HepG2 (cell line): ENCODE data around the gene RGS10.

Experiments
- CAMTA2 ChIP-seq: sonication (generic); formaldehyde crosslinking; IDR thresholded peaks from 2 replicates; pipeline ENCODE4 v1.4.0; 2020; ENCODE audit warnings: mild to moderate bottlenecking, missing genetic modification reagents, borderline replicate concordance
- FOXC1 ChIP-seq: sonication (generic); formaldehyde crosslinking; IDR thresholded peaks from 2 replicates; pipeline ENCODE4 v1.8.0; 2022; ENCODE audit warnings: mild to moderate bottlenecking, missing genetic modification reagents, borderline replicate concordance
- MXI1 ChIP-seq: IDR thresholded peaks from 3 replicates; pipeline ENCODE4 v1.6.1; 2012; ENCODE audit warnings: low read depth, low read length, inconsistent platforms, borderline replicate concordance
- SP4 ChIP-seq: sonication (generic); formaldehyde crosslinking; IDR thresholded peaks from 2 replicates; pipeline ENCODE4 v1.8.1; 2023; ENCODE audit warnings: mild to moderate bottlenecking, missing genetic modification reagents
- SUZ12 ChIP-seq: fragments of 150-350 bp; IDR thresholded peaks from 2 replicates; pipeline ENCODE4 v1.6.1; 2014; ENCODE audit warnings: low read depth, low read length
- TCF7 ChIP-seq: sonication (generic); IDR thresholded peaks from 2 replicates; pipeline ENCODE4 v1.6.1; 2016; ENCODE audit warnings: antibody characterized with exemption, low read depth
- ZNF768 ChIP-seq: sonication (generic); formaldehyde crosslinking; IDR thresholded peaks from 2 replicates; pipeline ENCODE4 v1.4.0; 2020; ENCODE audit warnings: missing genetic modification reagents
- TF ChIP-seq, protein P1 (sequence below): sonication (generic); formaldehyde crosslinking; IDR thresholded peaks from 2 replicates; pipeline ENCODE4 v1.4.0; 2020; ENCODE audit warnings: missing genetic modification reagents

GRCh38 chr10:119498889-119499676 lies 43.4 kb downstream of the RGS10 start:
- TF ChIP-seq ZNF768 (CRISPR knock-in tag) (peak; percentile 17; the same call in 1 of the 2 replicates), CAMTA2 (CRISPR knock-in tag) (no peak), SUZ12 (no peak), TCF7 (peak; percentile 64; the same call in 1 of the 2 replicates), SP4 (CRISPR knock-in tag) (no peak), FOXC1 (CRISPR knock-in tag) (no peak), MXI1 (no peak)
- TF ChIP-seq, protein P1, sequence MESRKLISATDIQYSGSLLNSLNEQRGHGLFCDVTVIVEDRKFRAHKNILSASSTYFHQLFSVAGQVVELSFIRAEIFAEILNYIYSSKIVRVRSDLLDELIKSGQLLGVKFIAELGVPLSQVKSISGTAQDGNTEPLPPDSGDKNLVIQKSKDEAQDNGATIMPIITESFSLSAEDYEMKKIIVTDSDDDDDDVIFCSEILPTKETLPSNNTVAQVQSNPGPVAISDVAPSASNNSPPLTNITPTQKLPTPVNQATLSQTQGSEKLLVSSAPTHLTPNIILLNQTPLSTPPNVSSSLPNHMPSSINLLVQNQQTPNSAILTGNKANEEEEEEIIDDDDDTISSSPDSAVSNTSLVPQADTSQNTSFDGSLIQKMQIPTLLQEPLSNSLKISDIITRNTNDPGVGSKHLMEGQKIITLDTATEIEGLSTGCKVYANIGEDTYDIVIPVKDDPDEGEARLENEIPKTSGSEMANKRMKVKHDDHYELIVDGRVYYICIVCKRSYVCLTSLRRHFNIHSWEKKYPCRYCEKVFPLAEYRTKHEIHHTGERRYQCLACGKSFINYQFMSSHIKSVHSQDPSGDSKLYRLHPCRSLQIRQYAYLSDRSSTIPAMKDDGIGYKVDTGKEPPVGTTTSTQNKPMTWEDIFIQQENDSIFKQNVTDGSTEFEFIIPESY (CRISPR knock-in tag), result no peak
